ENCODE data around the gene RGS8.

DNA sequence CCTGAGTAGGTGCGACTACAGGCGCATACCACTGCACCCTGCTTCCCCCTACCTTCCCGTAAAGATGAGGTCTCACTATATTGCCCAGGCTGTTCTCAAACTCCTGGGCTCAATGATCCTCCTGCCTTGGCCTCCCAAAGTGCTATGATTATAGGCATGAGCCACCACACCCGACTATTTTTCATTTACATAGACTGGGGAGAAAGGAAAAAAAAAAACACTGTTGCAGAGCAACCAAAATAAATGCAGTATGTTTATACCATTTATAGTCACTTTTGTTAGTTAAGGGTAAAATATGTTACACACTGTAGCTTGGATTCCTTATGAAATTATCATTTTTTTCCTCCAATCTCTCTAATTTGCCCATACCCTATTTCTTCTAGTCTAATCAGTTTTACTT lies 35.2 kb upstream of the RGS8 start:
- no peak for TF ChIP-seq POLR2AphosphoS5 (IDR thresholded peaks at IDR 0.05; ENCODE audit: low read depth, low read length)
- TF ChIP-seq SIN3A (IDR thresholded peaks at IDR 0.05; ENCODE audit: borderline replicate concordance, insufficient read depth, low read length) = no peak
- TF ChIP-seq, protein P1, sequence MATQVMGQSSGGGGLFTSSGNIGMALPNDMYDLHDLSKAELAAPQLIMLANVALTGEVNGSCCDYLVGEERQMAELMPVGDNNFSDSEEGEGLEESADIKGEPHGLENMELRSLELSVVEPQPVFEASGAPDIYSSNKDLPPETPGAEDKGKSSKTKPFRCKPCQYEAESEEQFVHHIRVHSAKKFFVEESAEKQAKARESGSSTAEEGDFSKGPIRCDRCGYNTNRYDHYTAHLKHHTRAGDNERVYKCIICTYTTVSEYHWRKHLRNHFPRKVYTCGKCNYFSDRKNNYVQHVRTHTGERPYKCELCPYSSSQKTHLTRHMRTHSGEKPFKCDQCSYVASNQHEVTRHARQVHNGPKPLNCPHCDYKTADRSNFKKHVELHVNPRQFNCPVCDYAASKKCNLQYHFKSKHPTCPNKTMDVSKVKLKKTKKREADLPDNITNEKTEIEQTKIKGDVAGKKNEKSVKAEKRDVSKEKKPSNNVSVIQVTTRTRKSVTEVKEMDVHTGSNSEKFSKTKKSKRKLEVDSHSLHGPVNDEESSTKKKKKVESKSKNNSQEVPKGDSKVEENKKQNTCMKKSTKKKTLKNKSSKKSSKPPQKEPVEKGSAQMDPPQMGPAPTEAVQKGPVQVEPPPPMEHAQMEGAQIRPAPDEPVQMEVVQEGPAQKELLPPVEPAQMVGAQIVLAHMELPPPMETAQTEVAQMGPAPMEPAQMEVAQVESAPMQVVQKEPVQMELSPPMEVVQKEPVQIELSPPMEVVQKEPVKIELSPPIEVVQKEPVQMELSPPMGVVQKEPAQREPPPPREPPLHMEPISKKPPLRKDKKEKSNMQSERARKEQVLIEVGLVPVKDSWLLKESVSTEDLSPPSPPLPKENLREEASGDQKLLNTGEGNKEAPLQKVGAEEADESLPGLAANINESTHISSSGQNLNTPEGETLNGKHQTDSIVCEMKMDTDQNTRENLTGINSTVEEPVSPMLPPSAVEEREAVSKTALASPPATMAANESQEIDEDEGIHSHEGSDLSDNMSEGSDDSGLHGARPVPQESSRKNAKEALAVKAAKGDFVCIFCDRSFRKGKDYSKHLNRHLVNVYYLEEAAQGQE (IDR thresholded peaks at IDR 0.05; ENCODE audit: insufficient read depth in 1 of 2, low read depth in 2 of 2, low read length in 2 of 2) = no peak

Measured in PFSK-1 (cell line).